SH-SY5Y (cell line): ENCODE results near the gene NCOR2.

Experiments used
- GATA2 ChIP-seq: IDR thresholded peaks from 2 replicates; pipeline ENCODE4 v1.6.1; 2011; ENCODE audit warnings: mild to moderate bottlenecking, low read depth, low read length
- GATA3 ChIP-seq: IDR thresholded peaks from 2 replicates; pipeline ENCODE4 v1.6.1; 2011; ENCODE audit warnings: low read depth, mild to moderate bottlenecking, low read length, moderate library complexity

- TF ChIP-seq GATA2 = no peak
- no peak for TF ChIP-seq GATA3
Observed at GRCh38 chr12:124518051-124518932, 49.1 kb downstream of the NCOR2 start.
